Neural cell (in vitro differentiated cells): ENCODE results near the gene FAM200C. TPM values are rescaled to one million over a fixed set of nuclear protein-coding genes. Genes with fewer than 3 reads are reported as not detected.

Experiments used
- H2AFZ ChIP-seq: fragments of 200-600, 300-800 bp; sonication (generic), shearing (Covaris generic); 2 replicates; pipeline ENCODE4 v1.6.0; 2014; ENCODE audit warnings: low read depth, mild to moderate bottlenecking, antibody characterized with exemption, low read length, moderate library complexity
- H3F3A ChIP-seq: fragments of 200-600 bp; shearing (Covaris generic); 2 replicates; pipeline ENCODE4 v1.6.1; 2016; ENCODE audit warnings: mild to moderate bottlenecking, moderate library complexity, mixed read lengths, antibody characterized with exemption, low read length; ENCODE audit not compliant: insufficient read depth, poor library complexity, severe bottlenecking
- H3K27ac ChIP-seq: fragments of 200-600, 300-800 bp; sonication (generic), shearing (Covaris generic); 2 replicates; pipeline ENCODE4 v1.5.1; 2014; ENCODE audit warnings: mild to moderate bottlenecking, low read length, moderate library complexity
- H3K27me3 ChIP-seq: fragments of 300-800, 200-600 bp; sonication (generic), shearing (Covaris generic); 2 replicates; pipeline ENCODE4 v1.6.0; 2014; ENCODE audit warnings: mild to moderate bottlenecking, low read depth, low read length, moderate library complexity; ENCODE audit not compliant: insufficient read depth
- H3K36me3 ChIP-seq: fragments of 300-800, 200-600 bp; sonication (generic), shearing (Covaris generic); 2 replicates; pipeline ENCODE4 v1.5.1; 2014; ENCODE audit warnings: mild to moderate bottlenecking, antibody characterized with exemption, low read length, moderate library complexity; ENCODE audit not compliant: insufficient read depth
- H3K4me2 ChIP-seq: fragments of 300-800, 200-600 bp; sonication (generic), shearing (Covaris generic); 2 replicates; pipeline ENCODE4 v1.6.0; 2014; ENCODE audit warnings: mild to moderate bottlenecking, low read length
- H3K4me3 ChIP-seq: fragments of 300-800, 200-600 bp; sonication (generic), shearing (Covaris generic); 2 replicates; pipeline ENCODE4 v1.5.1; 2014; ENCODE audit warnings: mild to moderate bottlenecking, low read length, moderate library complexity
- H3K79me2 ChIP-seq: fragments of 200-600 bp; shearing (Covaris generic); replicated peaks from 2 replicates; pipeline ENCODE4 v1.6.0; 2014; ENCODE audit warnings: mild to moderate bottlenecking, low read length, moderate library complexity; ENCODE audit not compliant: insufficient read depth
- H3K9ac ChIP-seq: fragments of 300-800, 200-600 bp; sonication (generic), shearing (Covaris generic); 2 replicates; pipeline ENCODE4 v1.6.1; 2016; ENCODE audit warnings: mild to moderate bottlenecking, low read length, mixed read lengths
- H3K9me2 ChIP-seq: fragments of 200-600 bp; shearing (Covaris generic); 2 replicates; pipeline ENCODE4 v1.6.1; 2016; ENCODE audit warnings: mild to moderate bottlenecking, low read length, mixed read lengths; ENCODE audit not compliant: insufficient read depth
- H3K9me3 ChIP-seq: fragments of 200-600, 300-800 bp; sonication (generic), shearing (Covaris generic); 2 replicates; pipeline ENCODE4 v1.6.1; 2016; ENCODE audit warnings: mild to moderate bottlenecking, mixed run types, low read length, moderate library complexity, mixed read lengths
- H4K20me1 ChIP-seq: fragments of 200-600 bp; shearing (Covaris generic); 2 replicates; pipeline ENCODE4 v1.6.1; 2016; ENCODE audit warnings: mild to moderate bottlenecking, mixed run types; ENCODE audit not compliant: insufficient read depth
- CTCF ChIP-seq: fragments of 450-650 bp; IDR thresholded peaks from 2 replicates; pipeline ENCODE4 v1.5.1; 2014; ENCODE audit warnings: antibody characterized with exemption, mild to moderate bottlenecking, moderate library complexity; ENCODE audit not compliant: poor library complexity, severe bottlenecking
- EP300 ChIP-seq: fragments of 450-650 bp; conservative IDR thresholded peaks from 2 replicates; pipeline ENCODE4 v1.6.1; 2014; ENCODE audit warnings: antibody characterized with exemption, mild to moderate bottlenecking, moderate library complexity; ENCODE audit not compliant: poor library complexity, severe bottlenecking
- EZH2 ChIP-seq: fragments of 200-600, 300-800 bp; shearing (Covaris generic), sonication (generic); IDR thresholded peaks from 2 replicates; pipeline ENCODE4 v1.6.1; 2014; ENCODE audit warnings: antibody characterized with exemption, low read length, borderline replicate concordance, mild to moderate bottlenecking; ENCODE audit not compliant: insufficient read depth, poor library complexity, severe bottlenecking
- MXI1 ChIP-seq: fragments of 450-650 bp; conservative IDR thresholded peaks from 2 replicates; pipeline ENCODE4 v1.6.1; 2014; ENCODE audit warnings: antibody characterized with exemption, mild to moderate bottlenecking; ENCODE audit not compliant: poor library complexity, severe bottlenecking
- POLR2AphosphoS5 ChIP-seq: IDR thresholded peaks from 2 replicates; pipeline ENCODE4 v1.6.1; 2012
- RAD21 ChIP-seq: fragments of 450-650 bp; conservative IDR thresholded peaks from 2 replicates; pipeline ENCODE4 v1.6.1; 2014; ENCODE audit warnings: antibody characterized with exemption, mild to moderate bottlenecking, moderate library complexity
- REST ChIP-seq: IDR thresholded peaks from 2 replicates; pipeline ENCODE4 v1.6.1; 2012; ENCODE audit warnings: borderline replicate concordance
- SMC3 ChIP-seq: fragments of 450-650 bp; conservative IDR thresholded peaks from 2 replicates; pipeline ENCODE4 v1.6.1; 2014; ENCODE audit warnings: antibody characterized with exemption, mild to moderate bottlenecking, moderate library complexity; ENCODE audit not compliant: poor library complexity
- TAF1 ChIP-seq: IDR thresholded peaks from 2 replicates; pipeline ENCODE4 v1.6.1; 2012; ENCODE audit warnings: low read depth
- polyA plus RNA-seq: library from polyadenylated mRNA; depleted of rRNA; stranded (reverse); fragments of >200 nt; gene quantifications from 2 replicates; pipeline ENCODE4 v1.2.3, GENCODE V29; 2014

The FAM200C gene
- polyA plus RNA-seq, 1 donor from 2014 or later: 21.6 TPM

GRCh38 chr5:160378330-160378729 lies 21.5 kb downstream of the FAM200C start:
- no peaks in the 10 kb centered on the region for H3K79me2 ChIP-seq
- H3K9ac ChIP-seq: no peak overlapping the region
- no peaks in the 10 kb centered on the region for H3K9me3 ChIP-seq
- TF ChIP-seq EZH2: no peak
- TF ChIP-seq TAF1: no peak
- no peak for TF ChIP-seq SMC3
- no peak for TF ChIP-seq MXI1
- no peak for TF ChIP-seq REST
- TF ChIP-seq RAD21: no peak
- TF ChIP-seq POLR2AphosphoS5: no peak
- TF ChIP-seq EP300: no peak
- no peak for TF ChIP-seq CTCF
- no peaks in the 10 kb centered on the region for H3K27me3 ChIP-seq
- no peaks in the 10 kb centered on the region for H4K20me1 ChIP-seq
- H3K36me3 ChIP-seq: no peaks in the 10 kb centered on the region
- H3K4me3 ChIP-seq: no peak overlapping the region
- H3K9me2 ChIP-seq: no peaks in the 10 kb centered on the region
- H2AFZ ChIP-seq: no peak overlapping the region
- no peak overlapping the region for H3K27ac ChIP-seq
- no peaks in the 10 kb centered on the region for H3F3A ChIP-seq
- H3K4me2 ChIP-seq: no peak overlapping the region

- no peaks in the 10 kb centered on the region for H4K20me1 ChIP-seq
- H3K36me3 ChIP-seq: no peaks in the 10 kb centered on the region
- H3K27me3 ChIP-seq: no peaks in the 10 kb centered on the region
- no peaks in the 10 kb centered on the region for H3K9me2 ChIP-seq
- no peak overlapping the region for H3K4me2 ChIP-seq
- H2AFZ ChIP-seq: no peak overlapping the region
- TF ChIP-seq EZH2: no peak
- TF ChIP-seq CTCF: no peak
- TF ChIP-seq POLR2AphosphoS5: no peak
- no peak for TF ChIP-seq MXI1
- TF ChIP-seq RAD21: no peak
- TF ChIP-seq SMC3: no peak
- TF ChIP-seq EP300: no peak
- no peaks in the 10 kb centered on the region for H3K9me3 ChIP-seq
- H3K27ac ChIP-seq: no peak overlapping the region
- no peaks in the 10 kb centered on the region for H3F3A ChIP-seq
- H3K79me2 ChIP-seq: no peaks in the 10 kb centered on the region
- no peak overlapping the region for H3K4me3 ChIP-seq
- no peak overlapping the region for H3K9ac ChIP-seq
Measured at GRCh38 chr5:160377651-160378050, 22.2 kb downstream of the FAM200C start.
